HG03432 (cell line): Measurements from ENCODE around the gene AUTS2.

Experiments
- ATAC-seq: cut with Tn5 transposase; IDR thresholded peaks from one replicate; pipeline ENCODE4 v1.9.1; 2021; ENCODE audit warnings: mild to moderate bottlenecking, moderate library complexity; ENCODE audit not compliant: unreplicated experiment

The AUTS2 gene

GRCh38 chr7:70460071-70460470 is 861.8 kb downstream of the AUTS2 start:
- ATAC-seq, result no peak

GRCh38 chr7:70460562-70460961 is 862.3 kb downstream of the AUTS2 start:
- no peak for ATAC-seq

- no peak for ATAC-seq
Observed at GRCh38 chr7:70463352-70463938, 865.2 kb downstream of the AUTS2 start.

GRCh38 chr7:70466725-70467364 is 868.6 kb downstream of the AUTS2 start:
- no peak for ATAC-seq

- no peak for ATAC-seq
Observed at GRCh38 chr7:70470746-70471145, 872.5 kb downstream of the AUTS2 start.

GRCh38 chr7:70472601-70473237 is 874.4 kb downstream of the AUTS2 start:
- ATAC-seq, result no peak

- ATAC-seq, result no peak
Observed at GRCh38 chr7:70474639-70475234, 876.5 kb downstream of the AUTS2 start.

- ATAC-seq, result no peak
Observed at GRCh38 chr7:70477036-70478010, 879.0 kb downstream of the AUTS2 start.

- ATAC-seq, result no peak
Observed at GRCh38 chr7:70479153-70480021, 881.1 kb downstream of the AUTS2 start.

GRCh38 chr7:70480927-70481569 is 882.8 kb downstream of the AUTS2 start:
- no peak for ATAC-seq

GRCh38 chr7:70481570-70482123 is 883.4 kb downstream of the AUTS2 start:
- no peak for ATAC-seq

- no peak for ATAC-seq
Observed at GRCh38 chr7:70484255-70484654, 886.0 kb downstream of the AUTS2 start.

GRCh38 chr7:70486977-70487376 is 888.7 kb downstream of the AUTS2 start:
- ATAC-seq, result no peak

- no peak for ATAC-seq
Observed at GRCh38 chr7:70487428-70487827, 889.2 kb downstream of the AUTS2 start.

GRCh38 chr7:70487886-70488285 is 889.6 kb downstream of the AUTS2 start:
- no peak for ATAC-seq

- no peak for ATAC-seq
Observed at GRCh38 chr7:70489813-70490212, 891.5 kb downstream of the AUTS2 start.

- ATAC-seq, result no peak
Observed at GRCh38 chr7:70492625-70493024, 894.4 kb downstream of the AUTS2 start.

GRCh38 chr7:70494225-70495032 is 896.2 kb downstream of the AUTS2 start:
- ATAC-seq, result no peak
